ENCODE data around the gene PARP9.
"Not testable (repeated sequence)": the region's sequence is repeated elsewhere in the genome, so short reads cannot be mapped to it uniquely, and the experiment has no call there.

The PARP9 gene

GRCh38 chr3:122500964-122501363 lies 63.1 kb downstream of the PARP9 start:
- DNase-seq; in situ Hi-C loops (cut with MboI; ENCODE audit: low pct_unique_long_range_greater_than_20kb, low sequenced_read_pairs): not testable (repeated sequence)

- in situ Hi-C loops (cut with MboI; ENCODE audit: low pct_unique_long_range_greater_than_20kb, low sequenced_read_pairs), result no loop called here
- no peak for DNase-seq
These were observed 65.9 kb downstream of the PARP9 start for GRCh38 chr3:122498152-122498551.

DNA sequence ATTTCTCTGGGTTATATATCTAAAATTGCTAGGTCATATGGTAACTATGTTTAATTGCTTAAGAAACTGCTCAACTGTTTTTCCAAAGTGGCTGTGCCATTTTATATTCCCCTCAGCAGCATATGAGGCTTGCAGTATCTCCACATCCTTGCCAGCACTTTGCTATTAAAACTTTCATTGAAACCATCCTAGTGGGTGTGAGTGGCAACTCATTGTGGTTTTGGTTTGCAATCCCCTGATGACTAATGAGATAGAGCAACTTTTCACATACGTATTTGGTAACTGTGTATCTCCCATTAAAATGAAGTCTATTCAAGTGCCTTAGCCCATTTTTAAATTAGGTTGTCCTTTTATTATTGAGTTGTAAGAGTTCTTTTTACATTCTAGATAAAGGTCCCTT lies 66.7 kb downstream of the PARP9 start:
- in situ Hi-C loops (cut with MboI; ENCODE audit: low pct_unique_long_range_greater_than_20kb, low sequenced_read_pairs), result no loop called here
- peak; percentile 62 for DNase-seq

GRCh38 chr3:122496508-122496907 lies 67.6 kb downstream of the PARP9 start:
- in situ Hi-C loops (cut with MboI; ENCODE audit: low pct_unique_long_range_greater_than_20kb, low sequenced_read_pairs), result no loop called here
- peak; percentile 18 for DNase-seq

GRCh38 chr3:122493296-122493695 lies 70.8 kb downstream of the PARP9 start:
- DNase-seq, result peak; percentile 74
- in situ Hi-C loops (cut with MboI; ENCODE audit: low pct_unique_long_range_greater_than_20kb, low sequenced_read_pairs), result no loop called here

GRCh38 chr3:122488262-122488973 lies 75.7 kb downstream of the PARP9 start:
- in situ Hi-C loops (cut with MboI; ENCODE audit: low pct_unique_long_range_greater_than_20kb, low sequenced_read_pairs), result no loop called here
- no peak for DNase-seq

GRCh38 chr3:122484985-122485384 lies 79.1 kb downstream of the PARP9 start:
- no peak for DNase-seq

GRCh38 chr3:122481390-122481789 lies 82.7 kb downstream of the PARP9 start:
- no peak for DNase-seq
- in situ Hi-C loops (cut with MboI; ENCODE audit: low pct_unique_long_range_greater_than_20kb, low sequenced_read_pairs), result no loop called here

More at GRCh38 chr3:122484985-122485384, 79.1 kb downstream of the PARP9 start:
- in situ Hi-C loops (cut with MboI; ENCODE audit: low pct_unique_long_range_greater_than_20kb, low sequenced_read_pairs), result no loop called here
